Hepatocyte (in vitro differentiated cells): ENCODE measurements around the gene DYNC2H1. TPM values are rescaled to one million over a fixed set of nuclear protein-coding genes. Genes with fewer than 3 reads are reported as not detected.
"Not testable (repeated sequence)": the region's sequence is repeated elsewhere in the genome, so short reads cannot be mapped to it uniquely, and the experiment has no call there.

Experiments
- DNase-seq: peaks from one replicate; pipeline ENCODE4 v3.0.0-alpha.2; 2016; ENCODE audit warnings: low spot score
- H2AFZ ChIP-seq: fragments of 200-600 bp; sonication (generic); 2 replicates; pipeline ENCODE4 v1.6.0; 2016; ENCODE audit warnings: antibody characterized with exemption, mild to moderate bottlenecking
- H3K27ac ChIP-seq: fragments of 200-600 bp; sonication (generic); 2 replicates; pipeline ENCODE4 v1.5.1; 2016; ENCODE audit warnings: mild to moderate bottlenecking
- H3K27me3 ChIP-seq: fragments of 200-600 bp; sonication (generic); 2 replicates; pipeline ENCODE4 v1.6.1; 2016
- H3K36me3 ChIP-seq: fragments of 200-600 bp; sonication (generic); replicated peaks from 2 replicates; pipeline ENCODE4 v1.5.1; 2016; ENCODE audit warnings: low read depth; ENCODE audit not compliant: insufficient read depth
- H3K4me1 ChIP-seq: fragments of 200-600 bp; sonication (generic); 2 replicates; pipeline ENCODE4 v1.5.1; 2016; ENCODE audit warnings: mild to moderate bottlenecking, moderate library complexity; ENCODE audit not compliant: insufficient read depth
- H3K4me2 ChIP-seq: fragments of 200-600 bp; sonication (generic); 2 replicates; pipeline ENCODE4 v1.6.0; 2016
- H3K4me3 ChIP-seq: fragments of 200-600 bp; sonication (generic); 2 replicates; pipeline ENCODE4 v1.5.1; 2016; ENCODE audit warnings: mild to moderate bottlenecking
- H3K79me2 ChIP-seq: fragments of 200-600 bp; sonication (generic); 2 replicates; pipeline ENCODE4 v1.6.0; 2017; ENCODE audit warnings: mild to moderate bottlenecking
- H3K9me2 ChIP-seq: fragments of 200-600 bp; sonication (generic); replicated peaks from 2 replicates; pipeline ENCODE4 v1.6.0; 2017; ENCODE audit warnings: mild to moderate bottlenecking; ENCODE audit not compliant: insufficient read depth
- H3K9me3 ChIP-seq: fragments of 200-600 bp; sonication (generic); 2 replicates; pipeline ENCODE4 v1.5.1; 2016; ENCODE audit warnings: low read depth, mild to moderate bottlenecking
- H4K20me1 ChIP-seq: fragments of 200-600 bp; sonication (generic); 2 replicates; pipeline ENCODE4 v1.6.0; 2016; ENCODE audit warnings: mild to moderate bottlenecking; ENCODE audit not compliant: insufficient read depth, poor library complexity, severe bottlenecking
- CTCF ChIP-seq: fragments of 200-600 bp; sonication (generic); IDR thresholded peaks from 2 replicates; pipeline ENCODE4 v1.5.1; 2016; ENCODE audit warnings: antibody characterized with exemption, mild to moderate bottlenecking; ENCODE audit not compliant: poor library complexity
- EZH2 ChIP-seq: fragments of 200-600 bp; sonication (generic); IDR thresholded peaks from 2 replicates; pipeline ENCODE4 v1.6.1; 2016; ENCODE audit warnings: antibody characterized with exemption, mild to moderate bottlenecking, borderline replicate concordance
- EZH2phosphoT487 ChIP-seq: fragments of 200-600 bp; sonication (generic); IDR thresholded peaks from one replicate; pipeline ENCODE4 v1.6.1; 2018; ENCODE audit warnings: antibody characterized with exemption, mild to moderate bottlenecking, low read depth, moderate library complexity; ENCODE audit not compliant: unreplicated experiment, severe bottlenecking
- WGBS: methylation state at CpG from one replicate; pipeline ENCODE4 v1.1.6; 2016; ENCODE audit warnings: low lambda C conversion rate; ENCODE audit errors: missing lambda C conversion rate; 5-methylcytosine and 5-hydroxymethylcytosine counted together
- polyA plus RNA-seq: library from polyadenylated mRNA; unstranded; fragments of >200 nt; fragmentation: Nextera tagmentation; extraction: Ambion mirVana; gene quantifications from 2 replicates; pipeline ENCODE4 v1.2.1, GENCODE V29; 2016
- total RNA-seq: library from RNA; depleted of rRNA; stranded (reverse); fragments of >200 nt; gene quantifications from 2 replicates; pipeline ENCODE4 v1.2.3, GENCODE V29; 2014

The DYNC2H1 gene
- total and polyA plus RNA-seq, 2 experiments from 2014 or later, result 4.4 to 16.9 TPM

- H3K79me2 ChIP-seq, result no peaks in the 10 kb centered on the region
- no peaks in the 10 kb centered on the region for H3K36me3 ChIP-seq
- no peak for DNase-seq
- 88% methylated on average over 1 of the region's 1 CpG for WGBS
- H3K27ac ChIP-seq, result no peak overlapping the region
- no peaks in the 10 kb centered on the region for H3K9me3 ChIP-seq
- H3K27me3 ChIP-seq, result no peaks in the 10 kb centered on the region
- no peak overlapping the region for H2AFZ ChIP-seq
- H3K9me2 ChIP-seq, result no peaks in the 10 kb centered on the region
- H3K4me1 ChIP-seq, result no peaks in the 10 kb centered on the region
- H3K4me3 ChIP-seq, result no peak overlapping the region
- H3K4me2 ChIP-seq, result no peak overlapping the region
- TF ChIP-seq EZH2, result no peak
- no peak for TF ChIP-seq EZH2phosphoT487
- no peak for TF ChIP-seq CTCF
- H4K20me1 ChIP-seq, result no peaks in the 10 kb centered on the region
Observed at GRCh38 chr11:103370076-103370475, 260.9 kb downstream of the DYNC2H1 start.

- H3K9me2 ChIP-seq, result no peaks in the 10 kb centered on the region
- no peaks in the 10 kb centered on the region for H4K20me1 ChIP-seq
- no peaks in the 10 kb centered on the region for H3K9me3 ChIP-seq
- TF ChIP-seq CTCF, result no peak
- TF ChIP-seq EZH2, result no peak
- no peak for TF ChIP-seq EZH2phosphoT487
- H3K36me3 ChIP-seq, result no peaks in the 10 kb centered on the region
- no peak overlapping the region for H3K4me2 ChIP-seq
- no peak overlapping the region for H3K4me3 ChIP-seq
- 94% methylated on average over 2 of the region's 2 CpGs for WGBS
- no peaks in the 10 kb centered on the region for H3K4me1 ChIP-seq
- H2AFZ ChIP-seq, result no peak overlapping the region
- no peaks in the 10 kb centered on the region for H3K27me3 ChIP-seq
- no peak overlapping the region for H3K27ac ChIP-seq
- DNase-seq, result no peak
- H3K79me2 ChIP-seq, result no peaks in the 10 kb centered on the region
Observed at GRCh38 chr11:103372906-103373305, 263.7 kb downstream of the DYNC2H1 start.

- not testable (repeated sequence) for DNase-seq, H3K9me3 ChIP-seq, H3K79me2 ChIP-seq, H3K27me3 ChIP-seq, H3K27ac ChIP-seq, H3K4me1 ChIP-seq, H3K4me3 ChIP-seq, H2AFZ ChIP-seq, H3K4me2 ChIP-seq, H3K9me2 ChIP-seq, H3K36me3 ChIP-seq, H4K20me1 ChIP-seq
- WGBS, result 53% methylated on average over 3 of the region's 3 CpGs
Observed at GRCh38 chr11:103374227-103374626, 265.0 kb downstream of the DYNC2H1 start.

GRCh38 chr11:103378931-103379330 lies 269.7 kb downstream of the DYNC2H1 start:
- Histone ChIP-seq H3K27ac (no peak overlapping the region), H3K4me1 (no peaks in the 10 kb centered on the region), H3K9me3 (no peaks in the 10 kb centered on the region), H3K4me2 (no peak overlapping the region), H3K27me3 (no peaks in the 10 kb centered on the region), H2AFZ (no peak overlapping the region), H3K9me2 (no peaks in the 10 kb centered on the region), H3K4me3 (no peak overlapping the region), H4K20me1 (no peaks in the 10 kb centered on the region), H3K36me3 (no peaks in the 10 kb centered on the region), H3K79me2 (no peaks in the 10 kb centered on the region)
- DNase-seq, result no peak
- 86% methylated on average over 2 of the region's 2 CpGs for WGBS
- TF ChIP-seq CTCF (no peak), EZH2phosphoT487 (no peak), EZH2 (no peak)
